H9 (cell line): ENCODE results near the gene ZNF679. TPM values are rescaled to one million over a fixed set of nuclear protein-coding genes. Genes with fewer than 3 reads are reported as not detected.

Experiments
- DNase-seq: peaks from one replicate; pipeline ENCODE4 v3.0.0-alpha.2; 2017
- H2AFZ ChIP-seq: one replicate; pipeline ENCODE4 v1.6.1; 2013; ENCODE audit warnings: mild to moderate bottlenecking, low read length, control low read depth, moderate library complexity
- H2AK5ac ChIP-seq: 2 replicates; pipeline ENCODE4 v1.6.1; 2013; ENCODE audit warnings: low read length, control low read depth, mixed read lengths; ENCODE audit not compliant: insufficient read length
- H2BK120ac ChIP-seq: one replicate; pipeline ENCODE4 v1.6.1; 2013; ENCODE audit warnings: low read depth, mild to moderate bottlenecking, low read length, control low read depth, inconsistent platforms; ENCODE audit not compliant: poor library complexity, severe bottlenecking
- H2BK12ac ChIP-seq: 2 replicates; pipeline ENCODE4 v1.6.1; 2013; ENCODE audit warnings: low read length, control low read depth, mixed read lengths, low read depth; ENCODE audit not compliant: insufficient read length
- H2BK15ac ChIP-seq: 2 replicates; pipeline ENCODE4 v1.6.1; 2013; ENCODE audit warnings: low read depth, low read length, control low read depth
- H2BK20ac ChIP-seq: one replicate; pipeline ENCODE4 v1.6.1; 2013; ENCODE audit warnings: low read depth, mild to moderate bottlenecking, low read length, control low read depth, inconsistent platforms; ENCODE audit not compliant: poor library complexity, severe bottlenecking
- H2BK5ac ChIP-seq: 2 replicates; pipeline ENCODE4 v1.6.1; 2013; ENCODE audit warnings: low read length, control low read depth, mixed read lengths; ENCODE audit not compliant: insufficient read length
- H3K14ac ChIP-seq: 2 replicates; pipeline ENCODE4 v1.6.1; 2013; ENCODE audit warnings: low read length, control low read depth; ENCODE audit not compliant: insufficient read depth
- H3K18ac ChIP-seq: 2 replicates; pipeline ENCODE4 v1.6.1; 2013; ENCODE audit warnings: low read depth, mild to moderate bottlenecking, mixed read lengths, low read length, control low read depth; ENCODE audit not compliant: insufficient read length
- H3K23ac ChIP-seq: 2 replicates; pipeline ENCODE4 v1.6.1; 2013; ENCODE audit warnings: low read length, control low read depth, mixed read lengths, low read depth; ENCODE audit not compliant: insufficient read length
- H3K23me2 ChIP-seq: 2 replicates; pipeline ENCODE4 v1.6.1; 2013; ENCODE audit warnings: low read depth, mild to moderate bottlenecking, mixed read lengths, low read length, control low read depth; ENCODE audit not compliant: insufficient read length, poor library complexity, severe bottlenecking
- H3K27ac ChIP-seq: 2 replicates; pipeline ENCODE4 v1.5.1; 2013; ENCODE audit warnings: low read length, control low read depth, mixed read lengths, low read depth; ENCODE audit not compliant: insufficient read length
- H3K27me3 ChIP-seq: 2 replicates; pipeline ENCODE4 v1.6.1; 2013; ENCODE audit warnings: low read length, control low read depth, inconsistent platforms; ENCODE audit not compliant: insufficient read depth
- H3K4ac ChIP-seq: 2 replicates; pipeline ENCODE4 v1.6.1; 2013; ENCODE audit warnings: low read depth, mild to moderate bottlenecking, control low read depth, inconsistent platforms, low read length, moderate library complexity
- H3K4me1 ChIP-seq: 2 replicates; pipeline ENCODE4 v1.6.1; 2013; ENCODE audit warnings: low read length, control low read depth, inconsistent platforms; ENCODE audit not compliant: insufficient read depth
- H3K4me2 ChIP-seq: 2 replicates; pipeline ENCODE4 v1.6.1; 2013; ENCODE audit warnings: low read length, control low read depth, mixed read lengths; ENCODE audit not compliant: insufficient read length, insufficient read depth
- H3K56ac ChIP-seq: 2 replicates; pipeline ENCODE4 v1.6.1; 2013; ENCODE audit warnings: low read depth, mild to moderate bottlenecking, mixed read lengths, low read length, control low read depth; ENCODE audit not compliant: insufficient read length
- H3K79me1 ChIP-seq: 2 replicates; pipeline ENCODE4 v1.6.1; 2013; ENCODE audit warnings: low read depth, mild to moderate bottlenecking, moderate library complexity, low read length, control low read depth, inconsistent platforms; ENCODE audit not compliant: insufficient read depth, poor library complexity, severe bottlenecking
- H3K79me2 ChIP-seq: 2 replicates; pipeline ENCODE4 v1.6.1; 2013; ENCODE audit warnings: low read length, control low read depth, inconsistent platforms; ENCODE audit not compliant: insufficient read depth
- H3K9ac ChIP-seq: 2 replicates; pipeline ENCODE4 v1.6.1; 2013; ENCODE audit warnings: low read length, control low read depth, mixed read lengths; ENCODE audit not compliant: insufficient read length; ENCODE audit errors: extremely low read depth
- H3K9me3 ChIP-seq: one replicate; pipeline ENCODE4 v1.6.1; 2013; ENCODE audit warnings: low read depth, low read length, inconsistent platforms; ENCODE audit not compliant: control insufficient read depth
- H3T11ph ChIP-seq: one replicate; pipeline ENCODE4 v1.6.1; 2013; ENCODE audit warnings: mild to moderate bottlenecking, low read length, control low read depth, inconsistent platforms
- H4K20me1 ChIP-seq: one replicate; pipeline ENCODE4 v1.6.1; 2013; ENCODE audit not compliant: control insufficient read depth, insufficient read length, insufficient read depth
- H4K5ac ChIP-seq: 2 replicates; pipeline ENCODE4 v1.6.1; 2013; ENCODE audit warnings: low read depth, mild to moderate bottlenecking, mixed read lengths, low read length, control low read depth; ENCODE audit not compliant: insufficient read length
- H4K8ac ChIP-seq: replicated peaks from 2 replicates; pipeline ENCODE4 v1.6.1; 2013; ENCODE audit warnings: low read length, control low read depth, mixed read lengths, low read depth; ENCODE audit not compliant: insufficient read length
- H4K91ac ChIP-seq: 2 replicates; pipeline ENCODE4 v1.6.1; 2013; ENCODE audit warnings: low read depth, mild to moderate bottlenecking, moderate library complexity, mixed read lengths, low read length, control low read depth; ENCODE audit not compliant: insufficient read length
- H3K27ac Mint-ChIP-seq, 3 experiments: 2 replicates in 2 of 3; 3 replicates in 1 of 3; pipeline ENCODE4 v1.8.0; 2020 to 2021; ENCODE audit warnings: mixed read lengths in 3 of 3, mild to moderate bottlenecking in 1 of 3, moderate library complexity in 1 of 3
- H3K27me3 Mint-ChIP-seq: 2 replicates; pipeline ENCODE4 v1.8.0; 2021; ENCODE audit warnings: low read depth, mild to moderate bottlenecking, moderate library complexity, mixed read lengths
- H3K36me3 Mint-ChIP-seq, 3 experiments: 2 replicates in 2 of 3; 3 replicates in 1 of 3; pipeline ENCODE4 v1.8.0; 2020 to 2021; ENCODE audit warnings: low read depth in 3 of 3, mixed read lengths in 3 of 3; ENCODE audit not compliant: insufficient read depth in 1 of 3
- H3K4me1 Mint-ChIP-seq, 2 experiments: 2 replicates each; pipeline ENCODE4 v1.8.0; 2020; ENCODE audit warnings: mixed read lengths in 2 of 2
- H3K4me3 Mint-ChIP-seq, 2 experiments: 2 replicates in 1 of 2; 3 replicates in 1 of 2; pipeline ENCODE4 v1.8.0; 2020 to 2021; ENCODE audit warnings: mild to moderate bottlenecking in 2 of 2, mixed read lengths in 2 of 2, moderate library complexity in 1 of 2
- H3K9me3 Mint-ChIP-seq, 2 experiments: 2 replicates in 1 of 2; 3 replicates in 1 of 2; pipeline ENCODE4 v1.8.0; 2020; ENCODE audit warnings: mild to moderate bottlenecking in 2 of 2, mixed read lengths in 2 of 2, moderate library complexity in 1 of 2
- CTCF ChIP-seq: fragments of 200-600 bp; sonication (generic); conservative IDR thresholded peaks from 3 replicates; pipeline ENCODE4 v1.8.0; 2021; ENCODE audit warnings: antibody characterized with exemption, mild to moderate bottlenecking
- WGBS: extraction: QIAGEN DNeasy Blood & Tissue Kit; methylation state at CpG from one replicate; pipeline ENCODE4 v1.1.7; 2013; ENCODE audit warnings: missing lambda C conversion rate, low lambda C conversion rate, mixed read lengths; ENCODE audit not compliant: insufficient read length; ENCODE audit errors: extremely low coverage; 5-methylcytosine and 5-hydroxymethylcytosine counted together
- total RNA-seq: library from RNA; stranded (reverse); gene quantifications from 2 replicates; pipeline ENCODE4 v1.2.1, GENCODE V29; 2021

Gene ZNF679
- total RNA-seq, 1 experiment from 2014 or later = not detected

DNA sequence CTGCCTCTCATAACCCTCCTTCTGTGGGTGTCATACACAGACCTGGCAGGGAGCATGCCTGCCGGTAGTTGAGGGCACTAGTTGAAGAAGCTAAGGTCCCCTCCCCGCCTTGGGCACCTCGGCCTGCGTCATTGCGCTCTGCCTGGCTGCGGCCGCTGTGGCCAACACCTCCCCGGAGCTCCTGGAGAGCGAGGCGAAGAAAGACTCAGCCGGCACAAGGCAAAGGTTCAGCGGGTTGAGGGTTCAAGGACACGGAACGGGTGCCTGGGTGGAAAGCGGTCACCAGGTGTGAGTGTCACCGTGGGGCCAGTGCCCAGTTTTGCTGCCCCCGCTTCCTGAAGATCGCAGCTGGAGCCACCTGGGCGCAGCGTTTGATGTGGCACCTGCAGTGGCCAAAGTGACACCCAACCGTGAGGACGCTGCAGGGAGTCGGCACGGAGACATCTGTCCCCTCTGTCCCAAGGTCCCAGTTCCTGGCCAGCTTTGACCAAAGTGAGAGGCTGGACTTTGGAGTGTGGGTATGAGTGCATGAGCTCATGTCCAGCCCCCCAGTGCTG, 36.0 kb upstream of the ZNF679 start:
- WGBS = no CpG with 5 or more reads among the region's 24 CpGs
- Histone ChIP-seq H4K8ac (no peak overlapping the region), H2AK5ac (no peak overlapping the region), H2BK5ac (no peak overlapping the region), H4K91ac (no peak overlapping the region), H3K23ac (no peak overlapping the region), H3K4ac (no peak overlapping the region), H2BK12ac (no peak overlapping the region), H3K27me3 (no peaks in the 10 kb centered on the region), H3K4me2 (no peak overlapping the region), H3K23me2 (no peaks in the 10 kb centered on the region), H3K9me3 (peaks cover 55% of the 10 kb centered on the region), H4K20me1 (no peaks in the 10 kb centered on the region), H3K27ac (no peak overlapping the region), H3K79me1 (no peaks in the 10 kb centered on the region), H2BK20ac (no peak overlapping the region), H3T11ph (no peak overlapping the region), H3K14ac (no peak overlapping the region), H3K79me2 (no peaks in the 10 kb centered on the region), H4K5ac (no peak overlapping the region), H3K18ac (no peak overlapping the region), H2BK15ac (no peak overlapping the region), H2BK120ac (no peak overlapping the region), H3K4me1 (no peaks in the 10 kb centered on the region), H2AFZ (no peak overlapping the region), H3K56ac (no peak overlapping the region), H3K9ac (no peak overlapping the region)
- Mint-ChIP-seq H3K36me3 (peaks cover 0 to 26% (median 6%) of the 10 kb centered on the region in 3 experiments; a peak in 5 of 7 replicates), H3K27me3 (no peaks in the 10 kb centered on the region; the same call in 1 of the 2 replicates), H3K9me3 (peaks cover 81 to 92% of the 10 kb centered on the region in 2 experiments), H3K4me1 (no peaks in the 10 kb centered on the region), H3K27ac (no peak overlapping the region), H3K4me3 (no peak overlapping the region)
- no peak for DNase-seq
- TF ChIP-seq CTCF = no peak
